Activated effector memory CD4-positive, alpha-beta T cell treated with Interleukin-2 at 50 U/mL for 16 hours (primary cell): Measurements from ENCODE around the gene IFNA5.

Experiments used
- DNase-seq: peaks from one replicate; pipeline ENCODE4 v3.0.0-alpha.2; 2020

IFNA5 gene

DNA sequence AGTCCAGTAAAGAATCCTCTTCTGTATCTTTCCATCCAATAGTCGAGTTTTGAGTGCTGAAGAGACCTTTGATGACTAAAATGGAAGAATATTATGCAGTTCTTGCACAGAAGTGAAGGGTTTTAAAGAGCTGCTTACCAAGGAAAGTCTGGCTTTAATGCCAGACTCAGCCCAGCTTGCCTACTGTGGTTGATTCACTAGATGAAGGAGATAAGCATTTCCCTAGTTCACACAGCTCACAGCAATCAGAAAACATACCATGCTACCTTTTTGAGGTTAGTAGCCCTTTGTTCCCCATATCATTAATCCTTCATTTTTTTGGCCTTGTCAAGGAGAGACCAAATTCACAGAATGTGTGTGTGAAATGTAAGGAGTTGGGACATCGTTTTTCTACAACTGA is 15.3 kb downstream of the IFNA5 start:
- DNase-seq = no peak

DNA sequence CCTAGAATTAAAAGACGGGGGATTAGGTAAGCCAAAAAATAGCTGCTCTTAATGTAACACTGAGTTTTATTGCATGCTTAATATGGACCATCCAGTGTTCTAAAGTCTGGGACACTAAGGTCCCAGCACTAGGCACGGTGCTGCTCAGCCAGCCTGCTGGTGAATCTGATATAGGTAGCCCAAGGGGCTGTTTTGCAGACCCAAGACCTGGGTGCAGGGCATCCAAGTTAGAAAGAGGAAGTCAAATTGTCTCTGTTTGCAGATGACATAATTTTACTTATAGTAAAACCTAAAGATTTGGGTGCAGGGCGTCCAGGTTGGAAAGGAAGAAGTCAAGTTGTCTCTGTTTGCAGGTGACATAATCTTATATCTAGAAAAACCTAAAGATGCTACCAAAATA is 17.8 kb downstream of the IFNA5 start:
- no peak for DNase-seq

DNA sequence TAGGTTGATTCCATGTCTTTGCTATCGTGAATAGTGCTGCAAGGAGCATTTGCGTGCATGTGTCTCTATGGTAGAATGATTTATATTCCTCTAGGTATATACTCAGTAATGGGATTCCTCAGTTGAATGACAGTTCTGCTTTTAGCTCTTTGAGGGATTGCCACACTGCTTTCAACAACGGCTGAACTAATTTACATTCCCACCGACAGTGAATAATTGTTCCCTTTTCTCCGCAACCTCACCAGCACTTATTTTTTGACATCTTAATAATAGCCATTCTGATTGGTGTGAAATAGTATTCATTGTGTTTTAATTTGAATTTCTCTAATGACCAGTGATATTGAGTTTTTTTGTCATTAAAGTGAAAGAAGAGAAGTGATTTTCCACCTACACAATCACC is 18.5 kb downstream of the IFNA5 start:
- no peak for DNase-seq

DNA sequence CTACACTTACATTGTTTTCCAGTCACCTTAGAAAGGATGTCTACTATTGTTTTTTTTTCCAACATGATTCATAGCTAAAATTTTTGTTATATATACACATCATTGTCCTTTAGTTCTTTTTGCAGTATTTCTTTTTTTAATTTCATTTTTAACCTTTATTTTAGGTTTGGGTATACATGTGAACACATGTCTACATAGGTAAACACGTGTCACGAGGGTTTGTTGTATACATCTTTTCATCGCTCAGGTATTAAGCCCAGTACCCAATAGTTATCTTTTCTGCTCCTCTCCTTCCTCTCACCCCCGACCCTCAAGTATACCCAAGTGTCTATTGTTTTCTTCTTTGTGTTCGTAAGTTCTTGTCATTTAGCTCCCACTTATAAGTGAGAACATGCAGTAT is 19.0 kb downstream of the IFNA5 start:
- DNase-seq = no peak

DNA sequence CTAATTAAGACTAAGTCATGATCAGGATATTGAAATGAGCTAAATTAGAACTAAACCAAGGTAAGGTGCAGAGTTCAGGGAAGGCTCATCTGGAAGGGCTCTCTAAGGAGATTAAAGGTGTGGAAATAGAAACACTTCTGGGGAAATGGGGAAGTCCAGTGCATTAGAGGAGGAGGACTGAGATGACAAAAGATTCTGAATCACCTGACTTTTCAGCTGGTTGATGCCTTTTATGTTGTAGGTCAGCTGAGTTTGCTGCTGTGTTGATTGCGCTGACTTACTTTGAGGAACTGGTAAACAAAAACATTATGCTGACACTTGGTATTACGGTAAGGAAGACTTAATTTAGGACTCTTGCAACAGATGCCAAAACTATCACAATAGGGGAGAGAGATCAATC is 23.8 kb downstream of the IFNA5 start:
- no peak for DNase-seq

DNA sequence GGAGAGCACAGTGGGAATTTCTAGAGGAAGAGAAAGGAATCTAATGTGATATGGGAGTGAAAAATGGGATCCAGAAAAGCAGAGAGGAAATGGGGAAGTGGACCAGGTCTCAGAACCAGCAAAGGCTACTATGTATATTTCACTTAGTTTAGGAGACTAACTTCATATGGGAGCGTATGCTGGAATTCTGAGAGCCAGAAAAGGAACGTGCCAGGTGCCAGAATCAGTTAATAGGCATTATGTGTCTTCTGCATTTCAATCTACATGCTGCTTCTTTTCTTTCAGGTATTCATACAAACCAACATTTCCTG is 36.8 kb downstream of the IFNA5 start:
- DNase-seq = no peak

DNA sequence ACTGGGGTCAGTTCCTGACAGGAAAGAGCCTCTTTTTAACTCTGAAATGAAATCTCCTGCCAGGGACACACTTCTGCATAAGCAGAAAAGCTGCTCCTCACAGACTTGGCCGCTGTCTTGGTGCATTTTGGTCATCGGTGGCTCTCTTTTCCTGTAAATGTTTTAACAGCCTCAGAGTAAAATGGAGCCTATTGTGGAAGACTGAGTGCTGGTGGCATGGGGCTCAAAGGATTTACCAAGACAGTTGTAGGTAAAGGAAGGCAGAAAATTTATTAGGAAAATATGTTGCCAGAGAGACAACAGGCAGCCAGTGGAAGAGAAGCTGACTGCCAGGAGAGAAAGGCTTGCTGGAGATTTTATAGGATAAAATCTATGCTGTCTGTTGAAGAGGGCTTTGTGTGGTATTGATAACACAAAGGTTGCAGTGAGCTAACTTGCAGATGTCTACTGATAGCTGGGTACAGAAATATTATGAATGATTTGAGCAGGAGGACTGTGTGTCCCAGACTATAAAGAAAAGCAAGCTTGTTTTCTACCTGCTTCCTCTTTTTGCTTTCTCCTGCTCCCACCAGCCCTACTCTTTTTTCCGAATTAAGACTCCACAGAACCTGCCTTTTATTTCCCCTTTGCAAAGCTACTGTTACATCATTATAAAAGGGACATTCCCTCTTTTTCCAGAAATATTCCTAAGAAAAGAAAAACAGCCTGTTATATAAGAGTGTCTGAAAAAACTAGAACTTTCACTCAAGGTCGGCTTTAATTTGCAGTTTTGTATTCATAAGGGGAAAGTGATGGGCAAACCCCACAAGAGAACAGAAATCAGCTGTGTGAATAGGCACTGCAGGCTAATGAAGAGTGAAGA is 37.4 kb downstream of the IFNA5 start:
- no peak for DNase-seq

DNA sequence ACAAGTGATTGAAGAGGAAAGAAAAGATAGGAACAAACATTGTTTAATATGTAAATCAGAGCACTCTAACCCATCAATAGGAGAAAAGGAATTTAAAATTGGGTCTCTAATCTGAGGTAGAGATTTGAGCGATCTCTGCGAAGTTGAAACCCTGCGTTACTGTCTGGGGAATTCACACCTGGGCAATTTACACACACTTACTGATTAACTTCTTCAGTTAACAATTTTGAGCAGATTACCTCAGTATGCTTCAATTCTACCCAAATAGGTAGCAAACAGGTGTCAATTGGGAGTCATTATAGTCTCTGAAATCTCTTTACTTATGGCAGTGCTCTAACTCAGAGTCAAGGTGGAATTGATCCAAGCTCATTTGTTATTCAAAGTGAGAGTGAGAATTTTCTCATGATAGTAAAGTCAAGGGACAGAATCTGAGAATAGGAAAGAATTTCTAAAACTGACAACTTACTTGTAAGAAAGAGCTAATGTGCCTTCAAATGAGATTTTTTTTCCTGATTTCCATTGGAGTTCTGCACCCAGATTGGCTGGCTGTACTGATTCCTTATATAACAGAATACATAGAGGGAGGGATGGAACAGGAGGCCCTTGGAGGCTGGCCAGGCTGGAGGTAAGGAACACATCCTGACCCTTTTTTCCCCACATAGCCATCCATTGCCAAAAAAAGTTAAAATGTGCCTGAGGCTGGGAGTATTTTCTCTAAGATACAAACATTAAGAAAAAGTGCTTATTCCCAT is 38.2 kb downstream of the IFNA5 start:
- no peak for DNase-seq

DNA sequence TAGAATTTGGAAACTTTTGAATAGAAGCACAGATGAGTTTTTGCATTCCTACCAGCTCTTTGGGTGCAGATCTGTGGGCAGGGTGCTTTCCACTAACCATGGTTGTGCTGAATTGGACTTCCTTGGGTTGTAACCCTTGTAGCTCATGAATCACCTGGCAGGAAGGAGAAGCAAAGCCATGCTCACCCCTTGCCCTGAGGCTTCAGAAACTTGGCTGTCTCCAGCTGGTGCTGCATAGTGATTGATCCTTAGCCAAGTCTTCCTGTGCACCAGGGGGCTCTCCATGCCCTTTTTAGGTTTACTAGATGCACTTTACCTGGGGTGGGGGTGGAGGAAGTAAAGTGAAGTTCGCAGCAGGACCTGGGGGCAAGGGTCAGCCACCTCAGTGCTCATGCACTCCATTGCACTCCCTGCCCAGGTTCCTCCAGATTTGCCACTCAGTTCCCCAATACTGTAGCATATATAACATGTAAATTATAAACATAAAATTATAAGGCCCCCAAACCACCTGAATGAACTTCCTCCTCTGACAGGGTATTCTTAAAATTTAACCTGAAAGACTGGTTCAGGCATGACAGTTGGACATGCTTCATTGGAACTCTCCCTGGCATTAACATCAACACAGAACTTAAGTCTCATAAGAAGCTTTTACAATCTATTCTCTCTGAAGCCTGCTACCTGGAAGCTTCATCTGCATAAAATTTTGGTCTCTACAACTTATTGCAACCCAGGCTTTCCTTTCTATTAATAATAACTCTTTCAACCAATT is 39.5 kb downstream of the IFNA5 start:
- no peak for DNase-seq

DNA sequence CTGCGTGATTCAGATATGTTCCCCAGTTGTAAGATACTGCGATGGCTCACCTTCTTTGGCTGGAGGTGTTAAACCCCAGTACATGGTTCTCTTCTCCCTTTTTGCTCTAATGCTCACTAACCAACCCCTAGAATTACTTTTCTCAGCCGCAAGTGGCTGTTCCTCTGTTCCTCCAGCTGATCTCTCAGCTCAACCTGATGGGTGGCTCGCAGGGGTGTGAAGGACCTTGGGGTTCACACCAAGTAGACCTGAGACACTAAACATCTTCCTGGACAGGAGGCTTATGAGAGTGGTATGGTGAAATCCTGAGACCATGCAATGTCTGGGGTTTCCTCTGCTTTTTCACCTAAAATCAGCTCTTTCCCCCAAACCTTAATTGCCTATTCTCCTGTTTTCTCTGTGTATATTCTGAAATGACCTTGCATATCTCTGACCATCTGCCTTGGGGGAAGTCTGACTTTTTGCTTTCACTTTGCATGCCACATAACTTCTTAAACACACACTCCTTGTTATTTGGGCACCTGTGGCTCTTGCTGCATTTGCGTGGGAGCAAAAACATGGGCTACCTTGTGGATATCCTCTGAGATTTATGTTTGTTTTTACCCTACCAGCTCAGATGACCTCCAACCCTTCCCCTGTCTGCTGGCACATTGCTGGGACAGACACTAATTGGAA is 49.4 kb downstream of the IFNA5 start:
- no peak for DNase-seq
